Ammon's horn (tissue), 1 donor: Measurements from ENCODE around the gene DRD3.

Source experiments
- DNase-seq: peaks from one replicate; pipeline ENCODE4 v3.0.0-alpha.2; 2016; ENCODE audit warnings: low spot score

DRD3 gene

GRCh38 chr3:114178770-114179368 is at the start of gene DRD3:
Gene DRD3 (minus strand): TSS chr3:114179052. CDS start chr3:114171992, 7,060 bp downstream.
- no peak for DNase-seq

- DNase-seq: no peak
Observed at GRCh38 chr3:114227076-114227475, 48.2 kb upstream of the DRD3 start.

- DNase-seq: no peak
Observed at GRCh38 chr3:114226313-114226712, 47.5 kb upstream of the DRD3 start.

- DNase-seq: no peak
Observed at GRCh38 chr3:114223143-114223542, 44.3 kb upstream of the DRD3 start.

GRCh38 chr3:114221881-114222264 is 43.0 kb upstream of the DRD3 start:
- no peak for DNase-seq

- no peak for DNase-seq
Observed at GRCh38 chr3:114221165-114221880, 42.5 kb upstream of the DRD3 start.

GRCh38 chr3:114219741-114220140 is 40.9 kb upstream of the DRD3 start:
- DNase-seq: no peak

GRCh38 chr3:114218578-114219185 is 39.8 kb upstream of the DRD3 start:
- DNase-seq: no peak

GRCh38 chr3:114218006-114218405 is 39.2 kb upstream of the DRD3 start:
- no peak for DNase-seq

- no peak for DNase-seq
Observed at GRCh38 chr3:114217266-114217665, 38.4 kb upstream of the DRD3 start.

- DNase-seq: no peak
Observed at GRCh38 chr3:114216186-114216970, 37.5 kb upstream of the DRD3 start.

- DNase-seq: no peak
Observed at GRCh38 chr3:114214542-114215341, 35.9 kb upstream of the DRD3 start.

- peak; percentile 39 for DNase-seq
Observed at GRCh38 chr3:114213627-114214541, 35.0 kb upstream of the DRD3 start.

GRCh38 chr3:114213292-114213626 is 34.4 kb upstream of the DRD3 start:
- DNase-seq: no peak

- DNase-seq: no peak
Observed at GRCh38 chr3:114212646-114213045, 33.8 kb upstream of the DRD3 start.

GRCh38 chr3:114207768-114208167 is 28.9 kb upstream of the DRD3 start:
- DNase-seq: no peak

- DNase-seq: no peak
Observed at GRCh38 chr3:114206342-114206741, 27.5 kb upstream of the DRD3 start.

GRCh38 chr3:114205541-114205940 is 26.7 kb upstream of the DRD3 start:
- no peak for DNase-seq

GRCh38 chr3:114194750-114195149 is 15.9 kb upstream of the DRD3 start:
- no peak for DNase-seq

GRCh38 chr3:114192136-114192535 is 13.3 kb upstream of the DRD3 start:
- DNase-seq: no peak

- no peak for DNase-seq
Observed at GRCh38 chr3:114186501-114186900, 7.6 kb upstream of the DRD3 start.
